Thoracic aorta (tissue), 2 donors: ENCODE measurements around the gene TTLL7. TPM values are rescaled to one million over a fixed set of nuclear protein-coding genes. Genes with fewer than 3 reads are reported as not detected.

Source experiments
- ATAC-seq: fragments of 150-250 bp; one replicate; pipeline ENCODE4 v1.8.0; 2017; ENCODE audit warnings: low read depth; ENCODE audit not compliant: insufficient number of reproducible peaks, low FRiP score
- DNase-seq: peaks from one replicate; pipeline ENCODE4 v3.0.0-alpha.2; 2020; ENCODE audit warnings: low spot score
- H3K27ac ChIP-seq, 2 donors: fragments of 200-600 bp; sonication (generic); 1 replicate in 1 of 2; 2 replicates in 1 of 2; pipeline ENCODE4 v1.5.1; 2016; ENCODE audit warnings: mild to moderate bottlenecking in 2 of 2, moderate library complexity in 2 of 2
- H3K27me3 ChIP-seq: fragments of 200-600 bp; sonication (generic); replicated peaks from 2 replicates; pipeline ENCODE4 v1.6.0; 2016; ENCODE audit warnings: mild to moderate bottlenecking; ENCODE audit not compliant: insufficient read depth
- H3K36me3 ChIP-seq: fragments of 200-600 bp; sonication (generic); one replicate; pipeline ENCODE4 v1.5.1; 2016
- H3K4me1 ChIP-seq, 2 donors: fragments of 200-600 bp; sonication (generic); 1 replicate in 1 of 2; 2 replicates in 1 of 2; pipeline versions ENCODE4 v1.5.1 to v1.6.0; 2016; ENCODE audit warnings: low read depth in 2 of 2, mild to moderate bottlenecking in 1 of 2; ENCODE audit not compliant: control insufficient read depth in 1 of 2
- H3K4me3 ChIP-seq: fragments of 200-600 bp; sonication (generic); 2 replicates; pipeline ENCODE4 v1.5.1; 2016; ENCODE audit warnings: mild to moderate bottlenecking
- H3K9me3 ChIP-seq: fragments of 200-600 bp; sonication (generic); 2 replicates; pipeline ENCODE4 v1.5.1; 2016
- total RNA-seq, 2 donors: library from RNA; depleted of rRNA; stranded (reverse); fragments of >200 nt; gene quantifications; one replicate each; pipeline versions ENCODE4 v1.1.0 to v1.2.3, GENCODE V29; 2016
- TF ChIP-seq, protein P1 (sequence below): fragments of 200-600 bp; sonication (generic); IDR thresholded peaks from one replicate; pipeline ENCODE4 v1.5.1; 2019; ENCODE audit warnings: antibody characterized with exemption

TTLL7 gene
- total RNA-seq, 2 donors from 2014 or later = 66.1 to 71.4 TPM

DNA sequence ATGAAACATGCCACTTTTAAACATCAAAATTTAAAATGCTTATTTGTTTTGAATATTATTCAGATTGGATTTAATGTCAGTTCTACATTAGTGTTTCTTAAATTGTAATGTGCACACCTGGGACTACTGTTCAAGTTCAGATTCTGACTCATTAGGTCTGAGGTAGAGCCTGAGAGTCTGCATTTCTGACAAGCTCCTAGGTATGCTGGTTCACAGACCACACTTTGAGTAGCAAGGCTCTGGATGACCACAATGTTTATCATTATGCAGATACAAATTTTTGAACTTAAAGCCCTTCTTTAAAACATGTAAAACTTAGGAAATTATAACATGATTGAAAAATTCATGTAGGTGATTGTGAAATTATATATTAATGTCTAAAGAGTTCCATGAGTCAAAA lies 40.2 kb downstream of the TTLL7 start:
- no peak for DNase-seq
- TF ChIP-seq, protein P1, sequence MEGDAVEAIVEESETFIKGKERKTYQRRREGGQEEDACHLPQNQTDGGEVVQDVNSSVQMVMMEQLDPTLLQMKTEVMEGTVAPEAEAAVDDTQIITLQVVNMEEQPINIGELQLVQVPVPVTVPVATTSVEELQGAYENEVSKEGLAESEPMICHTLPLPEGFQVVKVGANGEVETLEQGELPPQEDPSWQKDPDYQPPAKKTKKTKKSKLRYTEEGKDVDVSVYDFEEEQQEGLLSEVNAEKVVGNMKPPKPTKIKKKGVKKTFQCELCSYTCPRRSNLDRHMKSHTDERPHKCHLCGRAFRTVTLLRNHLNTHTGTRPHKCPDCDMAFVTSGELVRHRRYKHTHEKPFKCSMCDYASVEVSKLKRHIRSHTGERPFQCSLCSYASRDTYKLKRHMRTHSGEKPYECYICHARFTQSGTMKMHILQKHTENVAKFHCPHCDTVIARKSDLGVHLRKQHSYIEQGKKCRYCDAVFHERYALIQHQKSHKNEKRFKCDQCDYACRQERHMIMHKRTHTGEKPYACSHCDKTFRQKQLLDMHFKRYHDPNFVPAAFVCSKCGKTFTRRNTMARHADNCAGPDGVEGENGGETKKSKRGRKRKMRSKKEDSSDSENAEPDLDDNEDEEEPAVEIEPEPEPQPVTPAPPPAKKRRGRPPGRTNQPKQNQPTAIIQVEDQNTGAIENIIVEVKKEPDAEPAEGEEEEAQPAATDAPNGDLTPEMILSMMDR = no peak
- Histone ChIP-seq H3K9me3 (no peaks in the 10 kb centered on the region), H3K4me3 (no peak overlapping the region), H3K36me3 (no peaks in the 10 kb centered on the region), H3K4me1 (peaks cover 35 to 69% of the 10 kb centered on the region in 2 donors), H3K27me3 (no peaks in the 10 kb centered on the region), H3K27ac (peak overlapping the region; percentile 28 to 40)
- no peak for ATAC-seq

DNA sequence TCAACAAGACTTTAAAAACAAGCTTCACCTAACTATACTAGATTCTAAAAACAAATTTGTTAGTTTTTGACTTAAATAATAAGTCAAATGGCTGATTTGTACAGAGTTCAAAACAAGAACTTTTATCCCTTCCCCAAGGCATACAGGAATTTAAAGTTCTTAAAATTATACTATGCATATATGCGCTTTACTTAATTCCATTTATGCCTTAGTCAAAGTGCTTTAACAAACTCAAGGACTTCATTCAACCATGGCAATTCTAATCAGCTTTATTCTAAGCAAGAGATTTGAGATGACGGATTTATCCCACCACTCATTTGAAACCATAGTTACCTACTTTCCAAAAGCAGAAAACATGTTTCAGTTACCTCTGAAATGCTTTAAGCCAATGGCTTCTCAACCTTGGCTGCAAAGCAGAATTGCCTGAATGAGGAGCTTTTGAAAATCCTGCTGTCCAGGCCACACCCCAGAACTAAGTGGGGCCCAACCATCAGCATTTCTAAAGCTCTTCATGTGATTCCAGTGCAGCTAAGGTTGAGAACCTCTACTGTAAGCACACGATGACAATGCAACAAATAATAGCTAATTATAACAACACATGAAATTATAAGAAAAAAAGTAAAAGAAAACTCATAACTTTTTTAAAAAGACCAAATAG lies 44.6 kb downstream of the TTLL7 start:
- H3K9me3 ChIP-seq = no peaks in the 10 kb centered on the region
- H3K36me3 ChIP-seq = no peaks in the 10 kb centered on the region
- ATAC-seq = no peak

GRCh38 chr1:83950106-83950661 lies 48.7 kb downstream of the TTLL7 start:
- H3K36me3 ChIP-seq = no peaks in the 10 kb centered on the region
- H3K4me3 ChIP-seq = peak overlapping the region; percentile 32
- no peak for ATAC-seq
- no peaks in the 10 kb centered on the region for H3K27me3 ChIP-seq
- TF ChIP-seq, protein P1 = no peak
- no peak for DNase-seq
- H3K9me3 ChIP-seq = no peaks in the 10 kb centered on the region
- H3K4me1 ChIP-seq = peaks cover 8 to 38% of the 10 kb centered on the region in 2 donors
- peak overlapping the region; percentile 46 for H3K27ac ChIP-seq

More for the DNA sequence above, 44.6 kb downstream of the TTLL7 start:
- TF ChIP-seq, protein P1 = no peak
- Histone ChIP-seq H3K27ac (peak overlapping the region in 1 of 2 donors; percentile 5), H3K4me1 (peaks cover 7 to 52% of the 10 kb centered on the region in 2 donors), H3K27me3 (no peaks in the 10 kb centered on the region), H3K4me3 (no peak overlapping the region)
- no peak for DNase-seq

- H3K36me3 ChIP-seq = no peaks in the 10 kb centered on the region
- peaks cover 0 to 10% of the 10 kb centered on the region in 2 donors for H3K4me1 ChIP-seq
- ATAC-seq (no peak), DNase-seq (no peak)
- no peak overlapping the region for H3K27ac ChIP-seq
- TF ChIP-seq, protein P1 = no peak
- no peaks in the 10 kb centered on the region for H3K9me3 ChIP-seq
- no peaks in the 10 kb centered on the region for H3K27me3 ChIP-seq
- H3K4me3 ChIP-seq = no peak overlapping the region
Observed at GRCh38 chr1:83942914-83943313, 56.0 kb downstream of the TTLL7 start.

DNA sequence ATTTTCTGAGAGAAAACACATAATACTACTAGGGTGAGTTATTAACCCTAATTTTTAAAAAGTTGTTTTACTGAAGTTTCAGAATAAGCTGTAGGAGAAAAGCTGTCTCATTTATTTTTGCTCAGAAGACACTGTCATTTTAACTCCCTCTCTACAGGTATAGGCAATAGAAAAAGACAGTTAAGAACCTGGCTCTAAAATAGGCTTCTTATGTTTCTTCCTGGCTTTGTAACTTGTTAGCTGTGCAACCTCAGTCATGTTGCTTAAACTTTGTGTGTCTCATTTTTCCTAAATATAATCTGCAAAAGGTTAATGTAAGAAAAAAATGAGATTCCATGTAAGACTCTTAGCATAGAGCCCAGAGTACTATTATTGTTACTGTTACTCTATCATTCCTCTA lies 64.4 kb downstream of the TTLL7 start:
- Histone ChIP-seq H3K9me3 (no peaks in the 10 kb centered on the region), H3K36me3 (no peaks in the 10 kb centered on the region), H3K27ac (no peak overlapping the region), H3K4me1 (peaks cover 0 to 13% of the 10 kb centered on the region in 2 donors), H3K4me3 (no peak overlapping the region), H3K27me3 (no peaks in the 10 kb centered on the region)
- ATAC-seq (no peak), DNase-seq (no peak)
- TF ChIP-seq, protein P1 = no peak
